Mesenchymal stem cell (in vitro differentiated cells and primary cell): ENCODE data around the gene SHH.
A peak's percentile ranks its signal among the peaks of the same experiment; 100 is the strongest.

Source experiments
- DNase-seq: peaks from one replicate; pipeline ENCODE4 v3.0.0-alpha.2; 2013
- H2AFZ ChIP-seq: one replicate; pipeline ENCODE4 v1.6.1; 2013; ENCODE audit warnings: low read depth, mild to moderate bottlenecking, control low read depth, inconsistent platforms, low read length, moderate library complexity
- H2AK5ac ChIP-seq: 2 replicates; pipeline ENCODE4 v1.6.1; 2013; ENCODE audit warnings: low read length, moderate library complexity, mild to moderate bottlenecking, inconsistent platforms; ENCODE audit not compliant: severe bottlenecking
- H2BK120ac ChIP-seq: one replicate; pipeline ENCODE4 v1.6.1; 2013; ENCODE audit warnings: low read depth, mild to moderate bottlenecking, inconsistent platforms, low read length, moderate library complexity
- H2BK12ac ChIP-seq, 2 experiments: one replicate each; pipeline ENCODE4 v1.6.1; 2013; ENCODE audit warnings: inconsistent platforms in 2 of 2, low read length in 2 of 2, mild to moderate bottlenecking in 2 of 2, moderate library complexity in 2 of 2, control low read depth in 1 of 2
- H2BK15ac ChIP-seq: one replicate; pipeline ENCODE4 v1.6.1; 2013; ENCODE audit warnings: mild to moderate bottlenecking, low read depth, inconsistent platforms; ENCODE audit not compliant: poor library complexity, severe bottlenecking
- H2BK5ac ChIP-seq: 2 replicates; pipeline ENCODE4 v1.6.1; 2013; ENCODE audit warnings: low read depth, mild to moderate bottlenecking, low read length, control low read depth, inconsistent platforms; ENCODE audit not compliant: poor library complexity, severe bottlenecking
- H3K14ac ChIP-seq, 2 experiments: one replicate each; pipeline ENCODE4 v1.6.1; 2013; ENCODE audit warnings: inconsistent platforms in 2 of 2, low read length in 2 of 2, control low read depth in 1 of 2, mild to moderate bottlenecking in 1 of 2, moderate library complexity in 1 of 2
- H3K18ac ChIP-seq, 2 experiments: one replicate each; pipeline ENCODE4 v1.6.1; 2013; ENCODE audit warnings: inconsistent platforms in 2 of 2, low read length in 2 of 2, control low read depth in 1 of 2, low read depth in 1 of 2, mild to moderate bottlenecking in 1 of 2
- H3K23ac ChIP-seq, 2 experiments: one replicate each; pipeline ENCODE4 v1.6.1; 2013; ENCODE audit warnings: inconsistent platforms in 2 of 2, low read length in 2 of 2, mild to moderate bottlenecking in 2 of 2, moderate library complexity in 2 of 2, control low read depth in 1 of 2
- H3K27ac ChIP-seq: 2 replicates; pipeline ENCODE4 v1.5.1; 2013; ENCODE audit warnings: mild to moderate bottlenecking, moderate library complexity, low read length, control low read depth, inconsistent platforms; ENCODE audit not compliant: poor library complexity, severe bottlenecking
- H3K27me3 ChIP-seq, 2 experiments: 2 replicates each; pipeline versions ENCODE4 v1.6.1 to v1.7.0; 2013; ENCODE audit warnings: low read length in 2 of 2, mild to moderate bottlenecking in 2 of 2, moderate library complexity in 2 of 2, control low read depth in 1 of 2, inconsistent platforms in 1 of 2; ENCODE audit not compliant: control insufficient read depth in 1 of 2, insufficient read depth in 1 of 2
- H3K36me3 ChIP-seq, 2 experiments: 2 replicates each; pipeline versions ENCODE4 v1.6.1 to v1.7.0; 2013; ENCODE audit warnings: low read length in 2 of 2, control low read depth in 1 of 2, inconsistent platforms in 1 of 2, low read depth in 1 of 2, mild to moderate bottlenecking in 1 of 2; ENCODE audit not compliant: insufficient read depth in 2 of 2, control insufficient read depth in 1 of 2
- H3K4ac ChIP-seq, 2 experiments: one replicate each; pipeline ENCODE4 v1.6.1; 2013; ENCODE audit warnings: inconsistent platforms in 2 of 2, low read length in 2 of 2, mild to moderate bottlenecking in 2 of 2, moderate library complexity in 2 of 2, control low read depth in 1 of 2, low read depth in 1 of 2
- H3K4me1 ChIP-seq: 2 replicates; pipeline ENCODE4 v1.6.1; 2013; ENCODE audit warnings: low read depth, low read length, control low read depth; ENCODE audit not compliant: control insufficient read depth, insufficient read depth
- H3K4me2 ChIP-seq: 2 replicates; pipeline ENCODE4 v1.6.1; 2013; ENCODE audit warnings: low read length, mild to moderate bottlenecking, inconsistent platforms; ENCODE audit not compliant: poor library complexity, severe bottlenecking
- H3K4me3 ChIP-seq, 2 experiments: 2 replicates each; pipeline versions ENCODE4 v1.5.1 to v1.7.0; 2013; ENCODE audit warnings: low read length in 2 of 2, mild to moderate bottlenecking in 2 of 2, control low read depth in 1 of 2, low read depth in 1 of 2; ENCODE audit not compliant: insufficient read depth in 1 of 2
- H3K79me1 ChIP-seq: replicated peaks from 2 replicates; pipeline ENCODE4 v1.6.1; 2013; ENCODE audit warnings: mild to moderate bottlenecking, control low read depth, low read length, inconsistent platforms; ENCODE audit not compliant: poor library complexity, severe bottlenecking
- H3K9ac ChIP-seq: 2 replicates; pipeline ENCODE4 v1.7.0; 2013; ENCODE audit warnings: mild to moderate bottlenecking, low read length, moderate library complexity
- H3K9me3 ChIP-seq: 2 replicates; pipeline ENCODE4 v1.7.0; 2013; ENCODE audit warnings: mild to moderate bottlenecking, low read length; ENCODE audit not compliant: control insufficient read depth
- H4K8ac ChIP-seq: one replicate; pipeline ENCODE4 v1.6.1; 2013; ENCODE audit warnings: inconsistent platforms, mild to moderate bottlenecking, low read length, moderate library complexity
- H4K91ac ChIP-seq: one replicate; pipeline ENCODE4 v1.6.1; 2013; ENCODE audit warnings: mild to moderate bottlenecking, low read length, inconsistent platforms
- WGBS: methylation state at CpG from one replicate; pipeline ENCODE4 v1.1.7; 2013; ENCODE audit warnings: mixed read lengths; 5-methylcytosine and 5-hydroxymethylcytosine counted together

Gene SHH

GRCh38 chr7:155816192-155816508 is 3.9 kb upstream of the SHH start:
- Histone ChIP-seq H3K14ac (no peak overlapping the region), H2BK12ac (no peak overlapping the region), H3K27ac (no peak overlapping the region), H4K8ac (no peak overlapping the region), H2BK120ac (no peak overlapping the region), H3K23ac (no peak overlapping the region), H3K9ac (no peak overlapping the region), H3K18ac (no peak overlapping the region), H3K4me3 (no peak overlapping the region), H3K4me2 (no peak overlapping the region), H3K4ac (no peak overlapping the region), H3K9me3 (no peaks in the 10 kb centered on the region), H3K79me1 (no peaks in the 10 kb centered on the region), H2BK5ac (no peak overlapping the region), H2BK15ac (no peak overlapping the region), H2AK5ac (no peak overlapping the region), H4K91ac (no peak overlapping the region), H2AFZ (no peak overlapping the region), H3K4me1 (peaks cover 24% of the 10 kb centered on the region), H3K36me3 (no peaks in the 10 kb centered on the region), H3K27me3 (peaks cover 45 to 57% of the 10 kb centered on the region in 2 experiments)
- 94% methylated on average over 12 of the region's 12 CpGs for WGBS
- no peak for DNase-seq

- Histone ChIP-seq H3K9ac (no peak overlapping the region), H3K23ac (no peak overlapping the region), H2BK12ac (no peak overlapping the region), H3K4me2 (peak overlapping the region; percentile 45), H3K18ac (no peak overlapping the region), H2BK120ac (no peak overlapping the region), H3K27me3 (peaks cover 51 to 63% of the 10 kb centered on the region in 2 experiments), H4K8ac (no peak overlapping the region), H3K4ac (no peak overlapping the region), H2BK15ac (no peak overlapping the region), H3K4me1 (peaks cover 26% of the 10 kb centered on the region), H3K79me1 (no peaks in the 10 kb centered on the region), H3K36me3 (no peaks in the 10 kb centered on the region), H3K9me3 (no peaks in the 10 kb centered on the region), H2AK5ac (no peak overlapping the region), H2AFZ (peak overlapping the region; percentile 34), H3K27ac (no peak overlapping the region), H3K4me3 (no peak overlapping the region), H2BK5ac (no peak overlapping the region), H4K91ac (no peak overlapping the region), H3K14ac (no peak overlapping the region)
- DNase-seq = peak; percentile 48
- 32% methylated on average over 20 of the region's 20 CpGs for WGBS
Observed at GRCh38 chr7:155815332-155816191, 3.3 kb upstream of the SHH start.

- no peaks in the 10 kb centered on the region for H3K79me1 ChIP-seq
- no peaks in the 10 kb centered on the region for H3K9me3 ChIP-seq
- H2AFZ ChIP-seq = no peak overlapping the region
- H3K4me2 ChIP-seq = no peak overlapping the region
- no peak overlapping the region for H2BK5ac ChIP-seq
- DNase-seq = no peak
- H2BK120ac ChIP-seq = no peak overlapping the region
- no peak overlapping the region for H4K8ac ChIP-seq
- no peaks in the 10 kb centered on the region for H3K36me3 ChIP-seq
- H3K4me3 ChIP-seq = no peak overlapping the region
- no peak overlapping the region for H3K18ac ChIP-seq
- H4K91ac ChIP-seq = no peak overlapping the region
- WGBS = 20% methylated on average over 20 of the region's 22 CpGs
- H3K9ac ChIP-seq = no peak overlapping the region
- H3K4ac ChIP-seq = no peak overlapping the region
- no peak overlapping the region for H2BK15ac ChIP-seq
- H3K4me1 ChIP-seq = peaks cover 36% of the 10 kb centered on the region
- H2AK5ac ChIP-seq = no peak overlapping the region
- H3K27me3 ChIP-seq = peaks cover 58 to 68% of the 10 kb centered on the region in 2 experiments
- H3K27ac ChIP-seq = no peak overlapping the region
- no peak overlapping the region for H2BK12ac ChIP-seq
- no peak overlapping the region for H3K23ac ChIP-seq
- no peak overlapping the region for H3K14ac ChIP-seq
Observed at GRCh38 chr7:155814316-155815276, 2.3 kb upstream of the SHH start.
